ENCODE data around the gene POLR2J. TPM values are rescaled to one million over a fixed set of nuclear protein-coding genes. Genes with fewer than 3 reads are reported as not detected.

POLR2J gene
- total RNA-seq, 1 donor from 2014 or later = 45.2 TPM

DNA sequence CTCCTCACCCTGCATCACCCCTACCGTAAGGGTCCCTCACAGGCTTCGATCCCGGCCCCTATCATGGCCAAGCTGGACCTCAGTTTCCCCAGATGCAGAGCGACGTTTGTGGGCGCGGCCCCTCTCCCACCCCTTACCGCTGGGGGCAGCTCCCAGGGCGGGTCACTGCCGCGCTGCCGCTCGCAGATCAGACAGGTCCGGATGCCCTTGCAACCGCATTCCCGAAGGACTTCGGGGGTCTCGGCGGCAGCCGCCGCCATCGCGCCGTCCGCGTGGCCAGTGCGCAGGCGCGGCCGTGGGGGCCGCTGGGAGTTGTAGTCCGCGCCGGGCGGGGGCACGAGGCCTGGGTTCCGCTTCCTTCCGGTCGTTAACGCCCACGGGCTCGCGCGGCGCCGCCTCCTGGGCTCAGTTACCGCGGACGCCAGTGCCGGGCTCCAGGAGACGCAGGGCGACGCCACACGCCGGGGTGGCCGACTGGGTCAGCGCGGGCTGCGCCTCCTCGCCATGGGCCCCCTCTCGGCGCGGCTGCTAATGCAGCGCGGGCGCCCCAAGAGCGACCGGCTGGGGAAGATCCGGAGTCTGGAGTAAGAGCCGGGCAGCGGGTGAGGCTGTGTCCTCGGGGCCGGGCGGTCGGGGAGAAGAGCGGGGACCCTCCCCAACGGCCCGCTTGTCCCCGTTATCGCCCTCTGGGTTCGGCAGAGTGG lies 14.0 kb downstream of the POLR2J start, which contains the start of the genes ALKBH4 and LRWD1:
ALKBH4 (minus strand) TSS at position 287 of the 704 bp plus-strand sequence; CDS start at position 260, 27 bp downstream.
LRWD1 (plus strand) TSS at position 408 of the 704 bp plus-strand sequence; CDS start at position 505, 97 bp downstream.
- H3K36me3 Mint-ChIP-seq (ENCODE audit: unreplicated experiment) = peaks cover 2% of the 10 kb centered on the region
- H3K9me3 Mint-ChIP-seq (ENCODE audit: unreplicated experiment) = no peaks in the 10 kb centered on the region
- DNase-seq (ENCODE audit: extremely low spot score, unreplicated experiment) = peak; percentile 98
- H3K27ac Mint-ChIP-seq (ENCODE audit: unreplicated experiment) = peak within 1 kb of the TSS; percentile 79
- TF ChIP-seq, protein P1, sequence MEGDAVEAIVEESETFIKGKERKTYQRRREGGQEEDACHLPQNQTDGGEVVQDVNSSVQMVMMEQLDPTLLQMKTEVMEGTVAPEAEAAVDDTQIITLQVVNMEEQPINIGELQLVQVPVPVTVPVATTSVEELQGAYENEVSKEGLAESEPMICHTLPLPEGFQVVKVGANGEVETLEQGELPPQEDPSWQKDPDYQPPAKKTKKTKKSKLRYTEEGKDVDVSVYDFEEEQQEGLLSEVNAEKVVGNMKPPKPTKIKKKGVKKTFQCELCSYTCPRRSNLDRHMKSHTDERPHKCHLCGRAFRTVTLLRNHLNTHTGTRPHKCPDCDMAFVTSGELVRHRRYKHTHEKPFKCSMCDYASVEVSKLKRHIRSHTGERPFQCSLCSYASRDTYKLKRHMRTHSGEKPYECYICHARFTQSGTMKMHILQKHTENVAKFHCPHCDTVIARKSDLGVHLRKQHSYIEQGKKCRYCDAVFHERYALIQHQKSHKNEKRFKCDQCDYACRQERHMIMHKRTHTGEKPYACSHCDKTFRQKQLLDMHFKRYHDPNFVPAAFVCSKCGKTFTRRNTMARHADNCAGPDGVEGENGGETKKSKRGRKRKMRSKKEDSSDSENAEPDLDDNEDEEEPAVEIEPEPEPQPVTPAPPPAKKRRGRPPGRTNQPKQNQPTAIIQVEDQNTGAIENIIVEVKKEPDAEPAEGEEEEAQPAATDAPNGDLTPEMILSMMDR (IDR thresholded peaks at IDR 0.05) = peak; percentile 26
- H3K4me1 Mint-ChIP-seq (ENCODE audit: unreplicated experiment) = peaks cover 20% of the 10 kb centered on the region
- H3K4me3 Mint-ChIP-seq (ENCODE audit: unreplicated experiment) = peak within 1 kb of the TSS; percentile 96
- no peaks in the 10 kb centered on the region for H3K27me3 Mint-ChIP-seq (ENCODE audit: unreplicated experiment)

DNA sequence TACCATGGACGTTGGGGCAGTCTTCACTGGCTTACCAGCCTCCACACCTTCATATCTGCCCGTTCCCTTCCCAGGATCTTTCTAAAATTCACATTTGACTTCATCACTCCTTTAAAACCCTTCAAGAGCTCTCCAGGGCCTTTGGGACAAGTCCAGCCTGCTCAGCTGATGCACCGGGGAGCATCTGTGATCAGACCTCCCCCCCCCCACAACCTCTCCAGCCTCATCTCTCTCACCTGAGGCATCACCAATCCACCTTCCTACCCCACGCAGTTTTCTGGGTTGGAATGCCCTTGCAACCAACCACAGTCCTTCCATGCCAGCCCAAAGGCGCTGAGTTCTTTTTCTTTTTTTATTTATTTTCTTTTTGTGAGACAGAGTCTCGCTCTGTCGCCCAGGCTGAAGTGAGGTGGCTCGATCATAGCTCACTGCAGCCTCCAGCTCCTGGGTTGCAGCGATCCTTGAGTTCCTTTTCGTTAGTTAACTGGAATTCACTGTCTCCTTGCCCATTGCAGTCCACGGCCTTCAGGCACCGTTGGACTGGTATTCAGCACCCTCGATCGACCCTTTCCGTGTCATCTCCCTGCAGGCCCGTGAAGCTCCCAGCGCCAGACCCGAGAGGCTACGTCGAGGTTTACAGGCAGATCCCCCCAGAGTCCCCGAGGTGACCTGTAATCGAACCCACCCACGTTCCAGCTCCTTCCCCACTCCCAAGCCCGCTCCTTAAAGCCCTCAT lies 14.7 kb downstream of the POLR2J start:
- DNase-seq (ENCODE audit: extremely low spot score, unreplicated experiment) = no peak
- Mint-ChIP-seq H3K36me3 (ENCODE audit: unreplicated experiment) (peaks cover 4% of the 10 kb centered on the region), H3K27ac (ENCODE audit: unreplicated experiment) (peak overlapping the region; percentile 79), H3K27me3 (ENCODE audit: unreplicated experiment) (no peaks in the 10 kb centered on the region), H3K4me3 (ENCODE audit: unreplicated experiment) (peak overlapping the region; percentile 96), H3K4me1 (ENCODE audit: unreplicated experiment) (peaks cover 20% of the 10 kb centered on the region), H3K9me3 (ENCODE audit: unreplicated experiment) (no peaks in the 10 kb centered on the region)
- TF ChIP-seq, protein P1 (IDR thresholded peaks at IDR 0.05) = no peak

DNA sequence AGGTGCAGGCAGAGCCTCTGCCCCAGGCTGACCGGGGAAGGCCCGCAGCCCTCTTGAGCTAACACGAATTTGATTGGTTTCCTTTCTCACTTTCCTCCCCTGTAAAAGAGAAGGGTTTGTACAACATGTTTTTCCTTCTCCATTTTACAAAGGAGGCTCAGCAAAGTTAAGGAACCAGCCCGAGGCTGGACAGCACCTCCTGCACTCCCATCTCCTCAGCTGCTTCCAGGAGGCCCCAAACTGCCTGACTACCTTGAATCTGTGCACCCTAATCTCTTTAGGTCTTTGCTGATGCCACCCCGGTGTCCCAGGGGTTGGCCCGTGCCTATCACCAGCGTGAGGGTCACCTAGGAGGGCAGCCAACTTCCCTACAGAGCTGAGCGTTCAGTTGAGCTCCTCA lies 18.3 kb downstream of the POLR2J start:
- no peak overlapping the region for H3K27ac Mint-ChIP-seq (ENCODE audit: unreplicated experiment)
- no peaks in the 10 kb centered on the region for H3K27me3 Mint-ChIP-seq (ENCODE audit: unreplicated experiment)
- no peak for DNase-seq (ENCODE audit: extremely low spot score, unreplicated experiment)
- H3K4me1 Mint-ChIP-seq (ENCODE audit: unreplicated experiment) = peaks cover 11% of the 10 kb centered on the region
- H3K36me3 Mint-ChIP-seq (ENCODE audit: unreplicated experiment) = peaks cover 6% of the 10 kb centered on the region
- TF ChIP-seq, protein P1 (IDR thresholded peaks at IDR 0.05) = no peak
- H3K4me3 Mint-ChIP-seq (ENCODE audit: unreplicated experiment) = no peak overlapping the region
- H3K9me3 Mint-ChIP-seq (ENCODE audit: unreplicated experiment) = no peaks in the 10 kb centered on the region

DNA sequence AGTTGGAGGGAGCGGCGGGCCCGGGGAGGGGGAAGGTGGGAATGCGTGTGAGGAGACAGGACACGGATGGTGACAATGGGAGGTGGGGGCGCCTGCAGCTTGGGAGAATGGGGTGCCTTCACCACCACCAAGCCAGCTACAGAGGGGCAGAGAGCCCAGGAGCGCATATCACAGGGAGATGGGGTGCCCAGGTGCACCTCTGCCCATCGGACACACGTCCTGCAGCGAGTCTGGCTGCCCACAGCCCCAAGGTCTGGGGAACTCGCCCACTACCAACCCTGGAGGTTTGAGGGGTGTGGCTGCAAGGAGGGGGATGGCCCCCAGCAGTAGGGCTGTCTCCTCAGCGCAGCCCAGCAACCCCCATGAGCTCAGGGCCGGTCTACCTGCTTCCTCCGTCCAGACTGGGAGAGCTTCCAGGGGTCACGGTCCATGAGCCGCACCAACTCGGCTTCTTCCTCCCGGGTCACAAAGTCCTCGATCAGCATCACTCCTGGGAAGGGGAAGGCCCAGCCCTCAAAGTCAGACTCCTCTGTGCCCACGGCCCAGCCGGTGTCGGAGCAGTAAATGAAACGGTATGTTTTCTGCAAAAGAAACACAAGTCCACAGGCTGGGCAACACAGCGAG lies 19.4 kb downstream of the POLR2J start:
- Mint-ChIP-seq H3K9me3 (ENCODE audit: unreplicated experiment) (no peaks in the 10 kb centered on the region), H3K27me3 (ENCODE audit: unreplicated experiment) (no peaks in the 10 kb centered on the region), H3K4me3 (ENCODE audit: unreplicated experiment) (no peak overlapping the region), H3K4me1 (ENCODE audit: unreplicated experiment) (peaks cover 10% of the 10 kb centered on the region), H3K36me3 (ENCODE audit: unreplicated experiment) (peaks cover 6% of the 10 kb centered on the region), H3K27ac (ENCODE audit: unreplicated experiment) (no peak overlapping the region)
- no peak for DNase-seq (ENCODE audit: extremely low spot score, unreplicated experiment)
- TF ChIP-seq, protein P1 (IDR thresholded peaks at IDR 0.05) = no peak

Measured in osteocyte (in vitro differentiated cells).